Activated CD4-positive, CD25-positive, alpha-beta regulatory T cell treated with anti-CD3 and anti-CD28 coated beads, Interleukin-2, amount 50 U/mL, for 72 hours (primary cell): ENCODE results near the gene CRHR2.

ENCODE experiments used
- DNase-seq: peaks from one replicate; pipeline ENCODE4 v3.0.0; 2021

CRHR2 gene

GRCh38 chr7:30706316-30706715, 24.1 kb upstream of the CRHR2 start:
- no peak for DNase-seq

GRCh38 chr7:30705596-30705995, 23.3 kb upstream of the CRHR2 start:
- DNase-seq, result no peak

- no peak for DNase-seq
These were observed 22.8 kb upstream of the CRHR2 start for GRCh38 chr7:30705008-30705407.

GRCh38 chr7:30703756-30704155, 21.5 kb upstream of the CRHR2 start:
- no peak for DNase-seq

GRCh38 chr7:30702200-30702599, 19.9 kb upstream of the CRHR2 start:
- DNase-seq, result no peak

- DNase-seq, result no peak
These were observed 18.7 kb upstream of the CRHR2 start for GRCh38 chr7:30700941-30701340.

GRCh38 chr7:30699706-30700495, 17.6 kb upstream of the CRHR2 start:
- DNase-seq, result no peak

- DNase-seq, result no peak
These were observed 16.2 kb upstream of the CRHR2 start for GRCh38 chr7:30698481-30698880.

GRCh38 chr7:30697719-30698460, 15.6 kb upstream of the CRHR2 start:
- no peak for DNase-seq

- DNase-seq, result no peak
These were observed 12.8 kb upstream of the CRHR2 start for GRCh38 chr7:30694774-30695721.

- no peak for DNase-seq
These were observed 12.0 kb upstream of the CRHR2 start for GRCh38 chr7:30694218-30694745.

- DNase-seq, result no peak
These were observed 10.6 kb upstream of the CRHR2 start for GRCh38 chr7:30692882-30693281.

GRCh38 chr7:30692438-30692837, 10.2 kb upstream of the CRHR2 start:
- DNase-seq, result no peak

- no peak for DNase-seq
These were observed 7.8 kb upstream of the CRHR2 start for GRCh38 chr7:30690011-30690410.

GRCh38 chr7:30688718-30689221, 6.5 kb upstream of the CRHR2 start:
- DNase-seq, result no peak

GRCh38 chr7:30687604-30688003, 5.3 kb upstream of the CRHR2 start:
- no peak for DNase-seq

- DNase-seq, result no peak
These were observed 2.1 kb upstream of the CRHR2 start for GRCh38 chr7:30684351-30684750.

GRCh38 chr7:30683816-30684215, 1.6 kb upstream of the CRHR2 start:
- DNase-seq, result no peak

GRCh38 chr7:30683306-30683705, 1.1 kb upstream of the CRHR2 start:
- no peak for DNase-seq

GRCh38 chr7:30681815-30682211, 443 bp downstream of the CRHR2 start:
- no peak for DNase-seq

GRCh38 chr7:30681331-30681797, 892 bp downstream of the CRHR2 start:
- DNase-seq, result no peak

GRCh38 chr7:30679664-30680063, 2.6 kb downstream of the CRHR2 start:
- no peak for DNase-seq

- DNase-seq, result no peak
These were observed 3.5 kb downstream of the CRHR2 start for GRCh38 chr7:30678805-30679204.
